Pancreas (tissue), 8 donors: Measurements from ENCODE around the gene C3orf80. TPM values are rescaled to one million over a fixed set of nuclear protein-coding genes. Genes with fewer than 3 reads are reported as not detected.

Source experiments
- polyA plus RNA-seq, 2 donors: library from polyadenylated mRNA; stranded (reverse); fragments of 200-250 nt; gene quantifications; one replicate each; pipeline ENCODE4 v1.2.3, GENCODE V29; 2013
- total RNA-seq, 6 donors: library from RNA; stranded (reverse); fragmentation: NEBNext Ultra II Directional in 4 of 6; extraction: Animal tissue kit (Norgen Biotek cat#: 25700) in 4 of 6; gene quantifications; one replicate each; pipeline versions ENCODE4 v1.2.1 to v1.2.4, GENCODE V29; 2021 to 2023
- donor health status: healthy with polysubstance abuse.
- donor health status: DM: no; HTN: no; CAD: no; lungs with moderate emphysema.
- donor health status: DM: no; HTN: no; CAD: no.
- donor health status: Bipolar disorder and iron deficiency.
- donor health status: DM: yes; HTN: yes; CAD: no.
- donor health status: DM: no; HTN: no; CAD: no.
- donor health status: DM: no; HTN: no; CAD: no.
- donor health status: DM: yes; HTN: yes; CAD: no.

Gene C3orf80
- total and polyA plus RNA-seq, 8 donors, result 0.09 to 2.0 (median 0.25) TPM

Other genes with a start within 250 kb of the C3orf80 start
- gene IL12A, start 236.6 kb upstream of the C3orf80 start, total RNA-seq, result under 1 TPM; 0.08 to 0.69 (median 0.46) TPM
- 1 to 10 TPM; 1.4 to 2.2 TPM for gene IL12A, start 236.6 kb upstream of the C3orf80 start, polyA plus RNA-seq
- 10 to 100 TPM in 2 of 6 donors, 1 to 10 TPM in 4; 5.2 to 14.8 (median 8.6) TPM for gene IFT80, start 173.8 kb downstream of the C3orf80 start, total RNA-seq
- 10 to 100 TPM; 12.0 to 27.7 TPM for gene IFT80, start 173.8 kb downstream of the C3orf80 start, polyA plus RNA-seq
- 10 to 100 TPM in 3 of 6 donors, 1 to 10 TPM in 3; 6.5 to 15.7 (median 9.8) TPM for gene SMC4, start 174.2 kb downstream of the C3orf80 start, total RNA-seq
- 10 to 100 TPM in 1 of 2 donors, 1 to 10 TPM in 1; 9.4 to 14.7 TPM for gene SMC4, start 174.2 kb downstream of the C3orf80 start, polyA plus RNA-seq
- gene TRIM59, start 224.4 kb downstream of the C3orf80 start, total RNA-seq, result 1 to 10 TPM in 5 of 6 donors, under 1 TPM in 1; 0.95 to 3.3 (median 1.6) TPM
- 1 to 10 TPM in 1 of 2 donors, under 1 TPM in 1; 0.53 to 1.6 TPM for gene TRIM59, start 224.4 kb downstream of the C3orf80 start, polyA plus RNA-seq